HepG2 (cell line): ENCODE measurements around the gene SLC22A14. TPM values are rescaled to one million over a fixed set of nuclear protein-coding genes. Genes with fewer than 3 reads are reported as not detected.

ENCODE experiments used
- ATAC-seq: fragments of 200-7000 bp; cut with Tn5 transposase; 3 replicates; pipeline ENCODE4 v1.9.1; 2020; ENCODE audit warnings: mild to moderate bottlenecking, moderate library complexity
- BruUV-seq: library from RNA; stranded (reverse); fragments of 400-500 nt; replicated peaks from 2 replicates; lab custom pipeline; 2021; lab: Mats Ljungman, UMichigan
- CTCF ChIA-PET: fragments of 300-600 bp; formaldehyde crosslinking; extraction: SDS; loops from one replicate; lab custom pipeline; 2021; ENCODE audit warnings: low total read pairs, inconsistent platforms, low intra/inter-chr PET ratio; lab: Yijun Ruan, JAX
- POLR2A ChIA-PET: fragments of 350-600 bp; sonication (Branson Sonifier 250); formaldehyde crosslinking; loops from one replicate; lab custom pipeline; 2020; ENCODE audit warnings: antibody characterized with exemption, inconsistent platforms; lab: Yijun Ruan, JAX
- DNase-seq: peaks from one replicate; pipeline ENCODE4 v3.0.0-alpha.2; 2015; ENCODE audit warnings: low spot score
- FAIRE-seq: peaks from 3 replicates; lab custom pipeline; 2011; peaks lifted over from hg19 to GRCh38; lab: Jason Lieb, UNC
- H2AFZ ChIP-seq: one replicate; pipeline ENCODE4 v1.6.1; 2011; ENCODE audit warnings: low read length, inconsistent platforms
- H3K27ac ChIP-seq: fragments of 300-600 bp; 3 replicates; pipeline ENCODE4 v1.8.0; 2011; ENCODE audit warnings: mixed run types, mild to moderate bottlenecking, mixed read lengths, low read length, inconsistent platforms; ENCODE audit not compliant: insufficient read depth; ENCODE audit errors: extremely low read length
- H3K27me3 ChIP-seq, 2 experiments: fragments of 200-600 bp in 1 of 2; 2 replicates in 1 of 2; 3 replicates in 1 of 2; pipeline versions ENCODE4 v1.6.0 to v1.8.0; 2011; ENCODE audit warnings: low read length in 2 of 2, mild to moderate bottlenecking in 2 of 2, moderate library complexity in 2 of 2, inconsistent platforms in 1 of 2; ENCODE audit not compliant: insufficient read depth in 2 of 2, control insufficient read depth in 1 of 2
- H3K36me3 ChIP-seq, 2 experiments: fragments of 200-600 bp in 1 of 2; replicated peaks in 1 of 2; 2 replicates in 1 of 2; 3 replicates in 1 of 2; pipeline versions ENCODE4 v1.5.1 to v1.8.0; 2011; ENCODE audit warnings: low read length in 2 of 2, inconsistent platforms in 1 of 2; ENCODE audit not compliant: insufficient read depth in 2 of 2, control insufficient read depth in 1 of 2
- H3K4me1 ChIP-seq: 2 replicates; pipeline ENCODE4 v1.5.1; 2012; ENCODE audit warnings: low read length, inconsistent platforms; ENCODE audit not compliant: insufficient read depth
- H3K4me2 ChIP-seq: 2 replicates; pipeline ENCODE4 v1.6.0; 2011; ENCODE audit warnings: low read depth, low read length, inconsistent platforms
- H3K4me3 ChIP-seq, 3 experiments: fragments of 200-600 bp in 1 of 3; sonication (generic), shearing (Covaris generic) in 1 of 3; replicated peaks in 1 of 3; 2 replicates each; pipeline ENCODE4 v1.5.1; 2011 to 2016; ENCODE audit warnings: low read length in 3 of 3, inconsistent platforms in 2 of 3, low read depth in 2 of 3, mild to moderate bottlenecking in 2 of 3, control low read depth in 1 of 3, mixed read lengths in 1 of 3; ENCODE audit not compliant: insufficient read depth in 1 of 3
- H3K79me2 ChIP-seq: one replicate; pipeline ENCODE4 v1.6.1; 2011; ENCODE audit warnings: low read length, inconsistent platforms; ENCODE audit not compliant: insufficient read depth
- H3K9ac ChIP-seq: 2 replicates; pipeline ENCODE4 v1.6.0; 2011; ENCODE audit warnings: mild to moderate bottlenecking, low read depth, low read length, inconsistent platforms; ENCODE audit not compliant: insufficient read depth
- H3K9me3 ChIP-seq: 2 replicates; pipeline ENCODE4 v1.5.1; 2012; ENCODE audit warnings: mild to moderate bottlenecking, low read length
- H4K20me1 ChIP-seq: 2 replicates; pipeline ENCODE4 v1.6.0; 2011; ENCODE audit warnings: inconsistent platforms, mild to moderate bottlenecking, low read length, moderate library complexity; ENCODE audit not compliant: insufficient read depth
- AHDC1 ChIP-seq: sonication (generic); formaldehyde crosslinking; IDR thresholded peaks from 2 replicates; pipeline ENCODE4 v1.5.1; 2020; ENCODE audit warnings: mild to moderate bottlenecking, missing genetic modification reagents, borderline replicate concordance
- CHCHD3 ChIP-seq: sonication (generic); formaldehyde crosslinking; IDR thresholded peaks from 2 replicates; pipeline ENCODE4 v1.8.0; 2022; ENCODE audit warnings: mild to moderate bottlenecking, missing genetic modification reagents, moderate library complexity
- HNF1B ChIP-seq: sonication (generic); formaldehyde crosslinking; IDR thresholded peaks from 2 replicates; pipeline ENCODE4 v1.5.1; 2020; ENCODE audit warnings: mild to moderate bottlenecking, moderate library complexity, missing genetic modification reagents
- KDM2A ChIP-seq: sonication (generic); formaldehyde crosslinking; IDR thresholded peaks from 2 replicates; pipeline ENCODE4 v1.4.0; 2020; ENCODE audit warnings: low read depth, missing genetic modification reagents, borderline replicate concordance
- MAF1 ChIP-seq: sonication (generic); formaldehyde crosslinking; IDR thresholded peaks from 2 replicates; pipeline ENCODE4 v1.5.0; 2020; ENCODE audit warnings: missing genetic modification reagents, borderline replicate concordance
- MAFK ChIP-seq, 2 experiments: IDR thresholded peaks in 1 of 2; conservative IDR thresholded peaks in 1 of 2; 2 replicates each; pipeline ENCODE4 v1.6.1; 2011; ENCODE audit warnings: improper control_type of control experiment in 2 of 2, low read length in 2 of 2
- MYPOP ChIP-seq: sonication (generic); formaldehyde crosslinking; IDR thresholded peaks from 2 replicates; pipeline ENCODE4 v1.8.1; 2023; ENCODE audit warnings: mild to moderate bottlenecking, moderate library complexity, missing genetic modification reagents
- ZNF44 ChIP-seq: sonication (generic); formaldehyde crosslinking; IDR thresholded peaks from 2 replicates; pipeline ENCODE4 v1.5.1; 2020; ENCODE audit warnings: mild to moderate bottlenecking, missing genetic modification reagents
- ZNF720 ChIP-seq: sonication (generic); formaldehyde crosslinking; IDR thresholded peaks from 2 replicates; pipeline ENCODE4 v1.4.0; 2020; ENCODE audit warnings: missing genetic modification reagents
- ZNF891 ChIP-seq: sonication (generic); formaldehyde crosslinking; IDR thresholded peaks from 2 replicates; pipeline ENCODE4 v1.5.0; 2020; ENCODE audit warnings: mild to moderate bottlenecking, missing genetic modification reagents
- WGBS: methylation state at CpG from one replicate; pipeline ENCODE4 v1.1.6; 2017; ENCODE audit warnings: low lambda C conversion rate; 5-methylcytosine and 5-hydroxymethylcytosine counted together
- in situ Hi-C: cut with HindIII; loops from 2 replicates; pipeline ENCODE4 v1.10.0; 2017; ENCODE audit warnings: low pct_unique_long_range_greater_than_20kb; ENCODE audit not compliant: extremely low pct_ligation_motif_present
- intact Hi-C: fragments of 100-400 bp; cut with micrococcal nuclease; formaldehyde crosslinking; loops from one replicate; pipeline ENCODE4 v1.10.0; 2022; ENCODE audit not compliant: unreplicated experiment
- polyA plus RNA-seq, 8 experiments: library from polyadenylated mRNA; depleted of rRNA in 3 of 8; stranded (reverse) in 7 of 8; unstranded in 1 of 8; fragments of >200 nt; fragmentation: Illumina TruSeq in 4 of 8; extraction: Trizol in 4 of 8; gene quantifications; 2 replicates each; pipeline versions ENCODE4 v1.2.1 to v1.2.3, GENCODE V29; 2011 to 2016; ENCODE audit warnings: low read depth in 4 of 8, missing spikeins in 1 of 8, mixed read lengths in 1 of 8; ENCODE audit not compliant: insufficient read depth in 1 of 8
- total RNA-seq, 5 experiments: library from RNA; depleted of rRNA; stranded (reverse); fragments of >200 nt; fragmentation: Illumina TruSeq; extraction: Trizol; gene quantifications; 2 replicates each; pipeline ENCODE4 v1.2.3, GENCODE V29; 2016; ENCODE audit warnings: low read depth in 1 of 5
- TF ChIP-seq, protein P1 (sequence below): sonication (generic); formaldehyde crosslinking; IDR thresholded peaks from 2 replicates; pipeline ENCODE4 v1.5.0; 2020; ENCODE audit warnings: missing genetic modification reagents

Gene SLC22A14
- total and polyA plus RNA-seq, 2 of the 13 experiments (the other 11 are each of a cell fraction or from before 2014, with no cell fraction given): 0.03 TPM; not detected in 1

DNA sequence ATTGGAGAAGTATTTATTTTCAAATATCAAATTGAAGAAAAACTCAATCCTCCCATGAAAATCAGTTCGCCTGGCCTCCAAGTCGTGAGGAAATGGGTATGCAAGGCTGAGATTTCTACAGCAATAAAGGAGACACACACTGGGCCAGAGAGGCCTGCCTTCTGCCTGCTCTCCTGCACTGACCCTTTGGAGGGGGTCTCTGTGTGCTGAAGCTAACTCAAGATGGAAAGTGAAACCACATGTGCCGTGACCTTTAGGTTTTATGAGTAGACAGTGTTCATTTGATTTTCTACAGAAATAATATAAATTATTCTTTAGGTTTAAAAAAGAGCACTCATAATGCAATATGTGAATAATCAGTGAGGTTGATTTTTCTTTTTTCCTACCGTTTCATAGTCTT is 28.4 kb upstream of the SLC22A14 start:
- in situ Hi-C loops (no loop called here), intact Hi-C loops (no loop called here)
- DNase-seq (no peak), FAIRE-seq (no peak), ATAC-seq (no peak)
- 92% methylated on average over 4 of the region's 4 CpGs for WGBS
- Histone ChIP-seq H4K20me1 (0 out of 2 replicates have a peak, but pooled peaks cover 2% of the 10 kb centered on the region), H3K27me3 (no peaks in the 10 kb centered on the region), H3K27ac (no peak overlapping the region), H3K79me2 (no peaks in the 10 kb centered on the region), H3K9me3 (no peaks in the 10 kb centered on the region), H3K4me2 (no peak overlapping the region), H3K9ac (no peak overlapping the region), H3K4me1 (peaks cover 25% of the 10 kb centered on the region), H2AFZ (no peak overlapping the region), H3K4me3 (no peak overlapping the region), H3K36me3 (peaks cover 15 to 49% of the 10 kb centered on the region in 2 experiments)
- no peak for TF ChIP-seq MAF1 (CRISPR knock-in tag)
- no peak for TF ChIP-seq ZNF720 (CRISPR knock-in tag)
- no peak for TF ChIP-seq CHCHD3 (CRISPR knock-in tag)
- TF ChIP-seq, protein P1, sequence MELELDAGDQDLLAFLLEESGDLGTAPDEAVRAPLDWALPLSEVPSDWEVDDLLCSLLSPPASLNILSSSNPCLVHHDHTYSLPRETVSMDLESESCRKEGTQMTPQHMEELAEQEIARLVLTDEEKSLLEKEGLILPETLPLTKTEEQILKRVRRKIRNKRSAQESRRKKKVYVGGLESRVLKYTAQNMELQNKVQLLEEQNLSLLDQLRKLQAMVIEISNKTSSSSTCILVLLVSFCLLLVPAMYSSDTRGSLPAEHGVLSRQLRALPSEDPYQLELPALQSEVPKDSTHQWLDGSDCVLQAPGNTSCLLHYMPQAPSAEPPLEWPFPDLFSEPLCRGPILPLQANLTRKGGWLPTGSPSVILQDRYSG (CRISPR knock-in tag): no peak
- TF ChIP-seq KDM2A (CRISPR knock-in tag): no peak
- TF ChIP-seq AHDC1 (CRISPR knock-in tag): no peak
- no peak for TF ChIP-seq ZNF44
- TF ChIP-seq HNF1B: no peak
- TF ChIP-seq MYPOP (CRISPR knock-in tag): no peak
- no peak for TF ChIP-seq ZNF891
- no peak for TF ChIP-seq MAFK (conservative IDR thresholded peaks at IDR 0.05 in 1 of 2, IDR thresholded peaks at IDR 0.05 in 1 of 2; ENCODE audit: low read length in 2 of 2)
- CTCF ChIA-PET: no interaction called here
- BruUV-seq: no TSS peak
- POLR2A ChIA-PET: interaction anchor here (1.0 kb wide), 1 partner anchor 117 kb away, joined by 3 read pairs; the partner anchor contains the start of gene ACAA1
